ENCODE data around the gene HCN1.
"Not testable (repeated sequence)": the region's sequence is repeated elsewhere in the genome, so short reads cannot be mapped to it uniquely, and the experiment has no call there.

The HCN1 gene

GRCh38 chr5:45617859-45618416, 78.2 kb downstream of the HCN1 start:
- DNase-seq (ENCODE audit: low read depth in 2 of 2): no peak

DNA sequence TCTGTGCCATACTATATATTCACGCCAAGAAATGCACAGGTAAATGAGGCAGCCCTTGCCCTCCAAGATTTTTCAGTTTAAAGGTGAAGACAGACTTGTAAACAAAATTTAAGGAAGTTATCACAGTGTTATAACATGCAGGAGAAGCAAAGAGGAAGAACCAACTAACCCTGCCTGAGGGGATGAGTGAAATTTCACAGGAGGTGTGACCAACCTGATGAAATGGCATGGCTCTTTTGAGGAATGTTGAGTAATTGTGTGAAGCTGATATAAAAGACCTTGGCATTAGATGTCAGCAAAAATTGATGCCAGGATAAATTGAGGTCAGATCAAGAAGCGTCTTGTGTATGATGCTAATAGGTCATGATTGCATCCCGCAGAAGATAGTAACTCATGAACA, 86.5 kb downstream of the HCN1 start:
- no peak for DNase-seq (ENCODE audit: low read depth in 2 of 2)

DNA sequence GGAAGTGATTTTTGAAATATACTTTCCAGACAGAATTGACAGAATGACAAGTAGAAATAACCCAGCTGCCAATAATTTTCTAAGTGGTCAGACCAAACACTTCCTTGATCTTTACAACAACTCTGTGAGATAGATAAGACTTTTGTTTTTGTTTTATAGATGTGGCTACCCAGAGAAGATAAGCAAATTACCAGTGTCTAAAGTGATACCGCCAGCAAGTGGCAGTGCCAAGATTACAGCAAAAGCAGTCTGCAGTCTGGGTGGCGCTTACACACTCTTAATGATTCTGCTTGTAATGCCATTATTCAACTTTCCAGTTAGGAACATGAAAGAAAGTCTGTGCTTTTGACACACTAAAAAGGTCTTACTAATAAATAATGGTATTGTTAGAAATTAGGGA, 92.1 kb downstream of the HCN1 start:
- no peak for DNase-seq (ENCODE audit: low read depth in 2 of 2)

DNA sequence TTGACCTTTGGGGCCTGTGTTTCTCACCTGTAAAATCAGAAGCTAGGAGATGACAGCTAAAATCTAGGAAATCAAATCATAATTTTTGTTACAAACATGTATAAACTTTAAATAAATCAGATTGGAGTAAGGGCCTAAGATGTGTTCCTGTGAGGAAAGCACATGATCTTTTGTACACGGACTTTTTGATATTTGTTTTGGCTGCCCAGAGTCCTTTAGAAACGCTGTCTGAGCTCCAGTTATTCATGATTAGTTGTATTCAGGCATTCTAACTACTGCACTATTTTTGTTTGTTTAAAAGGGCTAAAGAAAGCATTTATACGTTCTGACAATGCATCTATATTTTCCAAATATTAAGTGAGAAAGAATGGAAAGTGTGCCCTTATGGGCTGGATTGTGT, 94.8 kb downstream of the HCN1 start:
- DNase-seq (ENCODE audit: low read depth in 2 of 2): no peak

- no peak for DNase-seq (ENCODE audit: low read depth in 2 of 2)
These were observed 99.9 kb downstream of the HCN1 start for GRCh38 chr5:45596320-45596719.

GRCh38 chr5:45586001-45586400, 110.2 kb downstream of the HCN1 start:
- DNase-seq (ENCODE audit: low read depth in 2 of 2): not testable (repeated sequence)

DNA sequence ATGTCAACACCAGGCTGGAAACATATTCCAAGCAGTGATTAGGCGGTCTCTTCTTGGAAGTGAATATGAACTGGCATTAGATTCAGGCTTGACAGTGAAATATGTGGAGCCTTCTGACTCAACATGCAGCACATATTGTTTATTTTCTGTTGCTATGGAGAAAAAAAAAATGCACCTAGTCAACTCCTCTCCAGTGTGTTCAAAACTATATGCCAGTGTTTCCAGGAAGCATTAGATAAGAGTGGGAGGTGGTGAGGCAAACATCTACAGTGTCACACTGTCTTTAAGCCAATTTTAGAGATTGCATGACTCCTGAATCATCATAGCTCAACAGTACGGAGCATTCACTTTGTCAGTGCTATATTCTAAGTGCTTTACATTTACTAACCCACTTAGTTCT, 117.9 kb downstream of the HCN1 start:
- no peak for DNase-seq (ENCODE audit: low read depth in 2 of 2)

DNA sequence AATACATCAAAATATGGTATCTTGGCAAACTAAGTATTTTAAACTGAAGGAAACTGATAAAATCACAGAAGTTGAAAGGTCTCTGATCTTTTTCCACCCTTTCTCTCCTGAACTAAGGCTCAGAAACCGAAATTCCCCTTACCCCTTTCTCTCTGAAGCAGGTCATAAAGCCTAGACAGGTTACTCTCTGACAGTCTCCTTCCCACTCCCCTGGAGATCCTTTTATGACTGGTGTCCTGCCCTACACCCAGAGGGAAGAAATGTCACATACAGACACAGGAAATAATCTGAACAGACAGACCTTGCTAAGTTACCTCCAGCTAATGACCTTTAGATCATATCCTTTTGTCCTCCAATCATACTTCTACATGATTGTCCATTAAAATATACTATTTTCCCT, 127.4 kb downstream of the HCN1 start:
- DNase-seq (ENCODE audit: low read depth in 2 of 2): no peak

GRCh38 chr5:45542421-45542820, 153.8 kb downstream of the HCN1 start:
- DNase-seq (ENCODE audit: low read depth in 2 of 2): no peak

DNA sequence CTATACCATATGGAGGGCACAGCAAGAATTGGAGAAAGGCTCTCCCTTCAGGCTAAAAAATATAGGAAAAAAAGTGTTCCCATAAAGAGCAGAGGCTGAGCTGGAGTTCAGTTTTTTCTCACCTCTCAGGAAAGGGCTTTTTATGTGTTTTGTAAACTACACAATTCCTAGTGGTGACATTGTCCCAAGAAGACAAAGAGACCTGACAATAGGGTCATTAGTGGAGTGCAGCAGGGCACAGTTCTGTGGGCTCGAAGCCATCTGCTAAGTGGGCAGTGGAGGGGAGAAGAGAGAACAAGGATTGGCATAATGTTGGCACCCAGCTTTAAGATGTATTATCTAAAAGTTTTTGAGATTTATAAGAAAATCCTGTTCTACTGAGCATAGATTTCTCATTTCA, 162.5 kb downstream of the HCN1 start:
- no peak for DNase-seq (ENCODE audit: low read depth in 2 of 2)

DNA sequence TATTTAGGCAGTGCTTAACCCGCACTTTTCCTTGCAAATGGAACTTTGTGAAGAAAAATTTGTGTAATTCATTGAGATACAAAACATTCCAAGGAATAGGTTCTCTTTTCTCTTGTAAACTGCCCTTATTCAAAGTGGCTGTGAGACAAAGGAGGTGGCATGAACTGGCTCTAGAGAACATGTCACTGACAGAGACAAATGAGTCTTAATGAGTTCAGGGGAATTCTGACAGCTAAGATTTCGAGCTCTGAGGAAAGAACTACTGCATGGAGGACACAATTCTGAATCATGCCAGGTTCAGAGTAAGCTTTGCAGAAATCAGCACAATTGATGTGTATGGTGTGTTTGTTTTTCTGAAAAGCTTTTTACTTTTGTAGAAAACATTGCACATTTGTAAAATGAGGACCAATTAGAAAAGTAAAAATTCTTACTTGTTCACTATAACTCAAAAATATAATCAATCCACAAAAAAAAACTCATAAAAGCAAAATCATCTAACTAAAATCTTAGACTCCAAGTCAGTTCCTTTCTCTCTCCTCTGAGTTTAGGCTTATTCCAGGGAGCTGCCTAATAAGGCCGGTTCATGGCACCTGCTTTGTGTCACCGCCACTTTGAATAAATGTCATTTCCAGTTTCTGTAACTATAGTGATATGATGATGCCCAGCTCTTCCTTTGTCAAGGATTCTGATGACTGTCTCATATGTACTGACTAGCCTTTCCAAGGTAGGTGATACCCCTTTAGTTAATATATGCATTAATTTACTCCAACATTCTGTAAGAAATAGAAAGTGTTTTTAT, 163.2 kb downstream of the HCN1 start:
- no peak for DNase-seq (ENCODE audit: low read depth in 2 of 2)

- no peak for DNase-seq (ENCODE audit: low read depth in 2 of 2)
These were observed 175.1 kb downstream of the HCN1 start for GRCh38 chr5:45521067-45521466.

DNA sequence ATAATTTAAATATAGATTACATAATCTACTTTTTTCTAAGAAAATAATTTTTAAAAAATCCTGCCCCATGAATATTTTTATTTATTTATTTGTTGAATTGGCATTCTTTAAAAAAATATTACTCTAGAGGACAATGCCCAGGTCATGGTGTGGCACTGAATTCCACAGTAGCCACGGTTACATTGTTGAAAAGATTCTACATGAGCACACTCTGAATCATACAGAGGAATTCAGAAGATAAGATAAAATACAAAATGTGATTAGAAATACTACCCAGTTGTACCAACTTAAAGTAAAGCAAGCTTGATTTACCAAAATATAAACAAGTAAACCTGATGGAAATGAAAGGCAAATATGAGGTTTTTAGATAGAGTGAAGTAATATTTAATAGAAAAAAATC, 183.7 kb downstream of the HCN1 start:
- no peak for DNase-seq (ENCODE audit: low read depth in 2 of 2)

GRCh38 chr5:45509371-45509770, 186.8 kb downstream of the HCN1 start:
- no peak for DNase-seq (ENCODE audit: low read depth in 2 of 2)

- no peak for DNase-seq (ENCODE audit: low read depth in 2 of 2)
These were observed 188.0 kb downstream of the HCN1 start for GRCh38 chr5:45508135-45508534.

DNA sequence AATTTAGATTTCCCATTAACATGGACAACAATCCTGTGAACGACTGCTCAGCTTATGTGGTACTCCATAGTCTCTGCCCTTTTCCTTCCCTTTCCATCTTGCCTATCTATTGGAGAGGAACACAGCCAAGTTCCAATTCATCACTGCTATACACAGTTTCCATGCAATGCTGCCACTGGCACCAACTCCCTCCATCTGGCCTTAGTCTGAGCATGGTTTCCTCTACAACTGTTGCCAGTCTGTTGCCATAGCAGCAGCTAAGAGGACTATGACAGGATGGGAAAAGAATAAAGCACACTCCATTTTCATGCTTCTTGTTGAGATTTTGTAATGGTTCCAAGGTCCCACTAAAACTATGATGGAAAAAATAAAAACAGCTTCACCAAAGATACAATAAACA, 189.0 kb downstream of the HCN1 start:
- DNase-seq (ENCODE audit: low read depth in 2 of 2): no peak

- DNase-seq (ENCODE audit: low read depth in 2 of 2): not testable (repeated sequence)
These were observed 197.2 kb downstream of the HCN1 start for GRCh38 chr5:45499006-45499405.

DNA sequence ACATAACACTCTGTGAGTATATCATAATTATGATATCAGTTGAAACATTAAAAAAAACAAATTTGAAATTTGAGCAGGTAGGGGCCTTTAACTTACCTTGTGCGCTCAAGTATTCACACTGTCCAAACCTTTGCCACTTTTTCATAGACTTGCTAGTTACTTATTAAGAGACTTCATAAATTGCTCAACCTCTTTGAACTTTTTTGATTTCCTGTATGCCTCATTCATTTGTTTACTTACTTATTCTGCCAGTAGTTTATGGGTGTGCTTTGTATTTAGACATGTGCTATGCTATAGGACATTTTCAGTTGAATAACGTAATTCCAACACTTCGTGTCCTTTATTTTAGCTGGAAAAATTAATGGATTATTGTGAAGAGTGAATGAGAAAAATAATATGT, 204.8 kb downstream of the HCN1 start:
- DNase-seq (ENCODE audit: low read depth in 2 of 2): no peak

DNA sequence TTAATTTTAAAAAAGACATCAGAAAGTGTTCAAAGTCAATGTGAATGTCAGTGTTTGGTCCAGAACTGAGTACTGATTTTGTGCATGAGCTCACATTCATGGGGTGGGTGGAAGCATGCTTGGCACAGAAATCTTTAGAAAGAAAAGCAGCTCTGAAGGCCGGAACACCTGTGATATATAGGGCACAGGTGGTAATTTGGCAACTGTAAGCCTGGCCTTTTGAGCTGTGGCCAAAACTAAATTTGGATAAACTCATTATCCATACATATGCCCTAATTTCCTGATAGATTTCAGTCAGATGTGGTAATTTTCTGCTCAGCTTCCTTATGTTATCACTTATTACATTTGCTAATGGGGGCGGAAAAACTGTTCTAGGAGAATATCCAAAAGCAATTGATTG, 211.4 kb downstream of the HCN1 start:
- DNase-seq (ENCODE audit: low read depth in 2 of 2): no peak

DNA sequence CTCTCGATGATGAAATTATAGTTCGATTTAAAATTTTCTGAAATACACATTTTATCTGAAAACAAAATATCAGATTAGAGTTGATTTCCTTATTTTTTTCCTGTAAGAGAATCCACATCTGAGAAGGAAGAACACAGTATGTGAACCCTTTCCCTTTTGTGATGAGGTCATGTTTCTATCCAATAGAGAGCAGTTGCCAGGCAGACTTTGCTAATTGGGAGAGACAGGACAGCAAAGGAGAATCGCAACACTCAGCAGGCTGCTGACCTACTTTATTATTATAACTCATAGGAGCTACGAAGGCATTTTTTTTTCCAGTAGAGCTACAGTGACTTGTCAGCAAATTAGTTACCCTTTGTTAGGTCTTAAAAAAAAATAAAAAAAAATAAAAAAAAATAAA, 242.1 kb downstream of the HCN1 start:
- DNase-seq (ENCODE audit: low read depth in 2 of 2): no peak

- not testable (repeated sequence) for DNase-seq (ENCODE audit: low read depth in 2 of 2)
These were observed 251.3 kb downstream of the HCN1 start for GRCh38 chr5:45444856-45445255.

DNA sequence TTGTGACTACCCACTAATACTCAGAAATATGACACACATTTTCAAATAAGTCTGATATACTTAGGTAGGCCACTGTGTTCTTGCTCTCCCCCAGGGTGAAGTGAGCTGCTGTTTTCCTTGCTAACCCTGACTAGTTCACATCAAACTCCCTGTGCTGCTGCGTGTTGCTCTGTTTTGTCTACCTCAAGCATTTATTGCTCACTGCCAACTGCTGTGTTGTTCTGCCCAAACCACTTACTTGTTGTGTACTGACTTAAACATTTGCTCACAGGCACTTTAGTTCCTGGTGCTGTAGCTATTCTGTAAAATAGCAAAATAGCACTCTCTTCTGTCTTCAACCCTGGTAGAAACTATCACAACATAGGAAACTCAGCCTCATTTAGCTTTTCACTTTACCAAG, 255.7 kb downstream of the HCN1 start:
- DNase-seq (ENCODE audit: low read depth in 2 of 2): no peak

GRCh38 chr5:45437752-45438151, 258.4 kb downstream of the HCN1 start:
- no peak for DNase-seq (ENCODE audit: low read depth in 2 of 2)
